ENCODE data around the gene TMEM209. TPM values are rescaled to one million over a fixed set of nuclear protein-coding genes. Genes with fewer than 3 reads are reported as not detected.
A peak's percentile ranks its signal among the peaks of the same experiment; 100 is the strongest.

Gene TMEM209
- total RNA-seq, 1 experiment from 2014 or later, result 45.8 TPM

DNA sequence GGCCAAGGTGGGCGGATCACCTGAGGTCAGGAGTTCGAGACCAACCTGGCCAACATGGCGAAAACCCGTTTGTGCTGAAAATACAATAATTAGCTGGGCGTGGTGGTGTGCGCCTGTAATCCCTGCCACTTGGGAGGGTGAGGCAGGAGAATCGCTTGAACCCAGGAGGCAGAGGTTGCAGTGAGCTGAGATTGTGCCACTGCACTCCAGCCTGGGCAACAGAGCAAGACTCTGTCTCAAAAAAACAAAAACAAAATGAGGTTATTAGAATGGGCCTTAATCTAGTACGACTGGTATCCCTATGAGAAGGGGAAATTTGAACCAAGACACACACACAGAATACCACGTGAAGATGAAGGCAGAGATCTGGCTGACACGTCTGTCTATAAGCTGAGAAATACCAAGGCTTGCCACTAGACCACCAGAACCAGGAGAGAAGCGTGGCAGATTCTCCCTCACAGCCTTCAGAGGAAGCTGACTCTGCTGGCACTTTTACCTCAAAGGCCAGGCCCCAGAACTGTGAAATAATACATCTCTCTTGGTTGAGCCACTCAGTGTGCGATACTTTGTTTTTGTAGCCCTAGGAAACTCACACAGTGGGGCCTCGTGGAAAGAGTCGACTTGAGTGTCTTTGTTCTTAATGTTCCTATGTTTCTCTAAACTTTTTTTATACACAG, 59.6 kb downstream of the TMEM209 start:
- DNase-seq (ENCODE audit: low spot score), result no peak
- intact Hi-C loops (cut with micrococcal nuclease; ENCODE audit: unreplicated experiment), result no loop called here
- H3K27me3 ChIP-seq (replicated peaks; ENCODE audit: insufficient read depth, low read depth, low read length, poor library complexity), result no peaks in the 10 kb centered on the region
- H3K4me1 ChIP-seq (ENCODE audit: insufficient read depth, low read length, poor library complexity, severe bottlenecking), result no peaks in the 10 kb centered on the region
- H3K36me3 ChIP-seq (ENCODE audit: insufficient read depth, low read length, poor library complexity, severe bottlenecking), result no peaks in the 10 kb centered on the region
- TF ChIP-seq, protein P1, sequence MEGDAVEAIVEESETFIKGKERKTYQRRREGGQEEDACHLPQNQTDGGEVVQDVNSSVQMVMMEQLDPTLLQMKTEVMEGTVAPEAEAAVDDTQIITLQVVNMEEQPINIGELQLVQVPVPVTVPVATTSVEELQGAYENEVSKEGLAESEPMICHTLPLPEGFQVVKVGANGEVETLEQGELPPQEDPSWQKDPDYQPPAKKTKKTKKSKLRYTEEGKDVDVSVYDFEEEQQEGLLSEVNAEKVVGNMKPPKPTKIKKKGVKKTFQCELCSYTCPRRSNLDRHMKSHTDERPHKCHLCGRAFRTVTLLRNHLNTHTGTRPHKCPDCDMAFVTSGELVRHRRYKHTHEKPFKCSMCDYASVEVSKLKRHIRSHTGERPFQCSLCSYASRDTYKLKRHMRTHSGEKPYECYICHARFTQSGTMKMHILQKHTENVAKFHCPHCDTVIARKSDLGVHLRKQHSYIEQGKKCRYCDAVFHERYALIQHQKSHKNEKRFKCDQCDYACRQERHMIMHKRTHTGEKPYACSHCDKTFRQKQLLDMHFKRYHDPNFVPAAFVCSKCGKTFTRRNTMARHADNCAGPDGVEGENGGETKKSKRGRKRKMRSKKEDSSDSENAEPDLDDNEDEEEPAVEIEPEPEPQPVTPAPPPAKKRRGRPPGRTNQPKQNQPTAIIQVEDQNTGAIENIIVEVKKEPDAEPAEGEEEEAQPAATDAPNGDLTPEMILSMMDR (conservative IDR thresholded peaks at IDR 0.05; ENCODE audit: low read depth, low read length), result no peak
- no peak for TF ChIP-seq EZH2 (IDR thresholded peaks at IDR 0.05; ENCODE audit: borderline replicate concordance, low read depth, low read length, poor library complexity, severe bottlenecking)
- H3K27ac ChIP-seq (ENCODE audit: low read depth, low read length, poor library complexity, severe bottlenecking), result no peak overlapping the region
- no peak overlapping the region for H3K4me3 ChIP-seq (ENCODE audit: low read depth, low read length, poor library complexity, severe bottlenecking)
- no peaks in the 10 kb centered on the region for H3K9me3 ChIP-seq (ENCODE audit: low read depth, low read length, poor library complexity, severe bottlenecking)
- no TSS peak for BruUV-seq (replicated peaks)
- POLR2A ChIA-PET (ENCODE audit: low non-redundant PET), result no interaction called here
- CTCF ChIA-PET, result interaction anchor here (1.1 kb wide), 1 partner anchor 47 kb away, joined by 5 read pairs; no protein-coding TSS in a partner anchor

DNA sequence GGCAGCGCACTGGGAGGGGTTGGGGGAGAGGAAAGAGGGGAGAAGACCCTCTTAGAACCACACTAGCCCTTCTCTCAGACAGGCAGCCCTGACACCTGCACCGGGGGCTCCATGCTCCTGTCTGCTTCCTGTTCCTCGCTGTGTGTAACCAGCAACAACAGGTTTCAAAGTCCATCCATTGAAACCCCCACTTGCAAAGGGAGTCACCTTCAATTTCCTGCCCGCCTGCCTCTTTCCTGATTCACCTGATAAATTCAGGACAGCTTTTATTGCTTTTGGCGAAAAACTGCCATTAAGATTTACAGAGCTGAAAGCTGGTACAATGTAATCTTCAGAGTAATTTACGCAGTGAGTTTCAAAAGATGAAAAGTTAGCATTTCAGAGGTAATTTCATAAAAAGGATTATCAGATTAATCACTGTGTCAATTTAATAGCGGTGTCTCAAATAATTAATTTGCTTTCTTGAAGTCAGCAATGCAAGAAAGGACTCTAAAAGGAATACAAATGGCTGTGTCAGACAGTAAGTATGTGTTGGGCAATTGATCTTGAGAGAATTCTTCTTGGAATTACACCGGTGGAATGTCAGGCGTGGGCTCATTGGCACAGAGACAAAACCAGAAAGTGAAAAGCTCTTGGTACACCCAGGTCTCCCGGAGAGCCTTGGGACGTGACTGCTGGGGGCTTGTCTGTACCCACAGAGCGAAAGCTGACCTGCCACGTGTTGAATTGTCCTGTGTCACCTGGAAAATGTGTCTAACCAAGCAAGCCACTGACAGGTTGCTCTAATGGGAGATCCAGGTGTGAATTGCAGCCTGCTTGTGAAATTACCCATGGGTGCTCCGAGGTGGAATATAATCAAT, 60.7 kb downstream of the TMEM209 start:
- no peaks in the 10 kb centered on the region for H3K27me3 ChIP-seq (replicated peaks; ENCODE audit: insufficient read depth, low read depth, low read length, poor library complexity)
- H3K9me3 ChIP-seq (ENCODE audit: low read depth, low read length, poor library complexity, severe bottlenecking), result no peaks in the 10 kb centered on the region
- no TSS peak for BruUV-seq (replicated peaks)
- no peak overlapping the region for H3K4me3 ChIP-seq (ENCODE audit: low read depth, low read length, poor library complexity, severe bottlenecking)
- peak; percentile 42 for DNase-seq (ENCODE audit: low spot score)
- ChIA-PET CTCF (no interaction called here), POLR2A (ENCODE audit: low non-redundant PET) (no interaction called here)
- no peak overlapping the region for H3K27ac ChIP-seq (ENCODE audit: low read depth, low read length, poor library complexity, severe bottlenecking)
- TF ChIP-seq EZH2 (IDR thresholded peaks at IDR 0.05; ENCODE audit: borderline replicate concordance, low read depth, low read length, poor library complexity, severe bottlenecking), result no peak
- TF ChIP-seq, protein P1 (conservative IDR thresholded peaks at IDR 0.05; ENCODE audit: low read depth, low read length), result no peak
- intact Hi-C loops (cut with micrococcal nuclease; ENCODE audit: unreplicated experiment), result no loop called here
- H3K36me3 ChIP-seq (ENCODE audit: insufficient read depth, low read length, poor library complexity, severe bottlenecking), result no peaks in the 10 kb centered on the region
- H3K4me1 ChIP-seq (ENCODE audit: insufficient read depth, low read length, poor library complexity, severe bottlenecking), result no peaks in the 10 kb centered on the region

DNA sequence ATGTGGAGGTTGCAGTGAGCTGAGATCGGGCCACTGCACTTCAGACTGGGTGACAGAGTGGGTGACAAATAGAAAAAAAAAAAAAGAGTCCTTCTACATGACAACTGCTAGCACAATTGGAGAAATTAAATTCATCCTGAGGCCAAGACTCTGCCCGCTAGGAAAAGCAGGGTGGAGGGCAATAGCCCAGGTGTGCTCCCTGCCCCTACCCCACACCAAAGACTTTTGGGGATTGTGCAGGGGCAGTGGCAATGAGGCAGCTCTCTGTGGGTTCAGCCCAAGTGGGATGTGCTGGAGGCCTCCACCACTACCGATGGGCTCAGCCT, 61.3 kb downstream of the TMEM209 start:
- intact Hi-C loops (cut with micrococcal nuclease; ENCODE audit: unreplicated experiment), result no loop called here
- Histone ChIP-seq H3K4me3 (ENCODE audit: low read depth, low read length, poor library complexity, severe bottlenecking) (no peak overlapping the region), H3K9me3 (ENCODE audit: low read depth, low read length, poor library complexity, severe bottlenecking) (no peaks in the 10 kb centered on the region), H3K27ac (ENCODE audit: low read depth, low read length, poor library complexity, severe bottlenecking) (no peak overlapping the region), H3K36me3 (ENCODE audit: insufficient read depth, low read length, poor library complexity, severe bottlenecking) (no peaks in the 10 kb centered on the region), H3K27me3 (replicated peaks; ENCODE audit: insufficient read depth, low read depth, low read length, poor library complexity) (no peaks in the 10 kb centered on the region), H3K4me1 (ENCODE audit: insufficient read depth, low read length, poor library complexity, severe bottlenecking) (no peaks in the 10 kb centered on the region)
- TF ChIP-seq, protein P1 (conservative IDR thresholded peaks at IDR 0.05; ENCODE audit: low read depth, low read length), result no peak
- no peak for TF ChIP-seq EZH2 (IDR thresholded peaks at IDR 0.05; ENCODE audit: borderline replicate concordance, low read depth, low read length, poor library complexity, severe bottlenecking)
- ChIA-PET CTCF (no interaction called here), POLR2A (ENCODE audit: low non-redundant PET) (no interaction called here)
- no peak for DNase-seq (ENCODE audit: low spot score)
- no TSS peak for BruUV-seq (replicated peaks)
